Parathyroid adenoma (tissue), 2 donors: ENCODE data around the gene IL21R.

Experiments
- H2AFZ ChIP-seq: fragments of 300-600 bp; sonication (generic); one replicate; pipeline ENCODE4 v1.7.0; 2017; ENCODE audit warnings: antibody characterized with exemption, mild to moderate bottlenecking
- H3K27ac ChIP-seq: fragments of 300-600 bp; sonication (generic); one replicate; pipeline ENCODE4 v1.7.0; 2017
- H3K27me3 ChIP-seq: fragments of 300-600 bp; sonication (generic); one replicate; pipeline ENCODE4 v1.7.0; 2017; ENCODE audit warnings: low read length; ENCODE audit not compliant: control insufficient read depth, insufficient read depth
- H3K36me3 ChIP-seq: fragments of 300-600 bp; sonication (generic); one replicate; pipeline ENCODE4 v1.7.0; 2017; ENCODE audit warnings: low read length; ENCODE audit not compliant: control insufficient read depth, insufficient read depth
- H3K4me1 ChIP-seq: fragments of 300-600 bp; sonication (generic); one replicate; pipeline ENCODE4 v1.7.0; 2017; ENCODE audit warnings: control low read depth
- H3K4me2 ChIP-seq: fragments of 300-600 bp; sonication (generic); one replicate; pipeline ENCODE4 v1.7.0; 2017; ENCODE audit warnings: low read length
- H3K4me3 ChIP-seq: fragments of 300-600 bp; sonication (generic); one replicate; pipeline ENCODE4 v1.7.0; 2017; ENCODE audit warnings: low read depth, low read length
- H3K79me2 ChIP-seq: fragments of 300-600 bp; sonication (generic); one replicate; pipeline ENCODE4 v1.7.0; 2017; ENCODE audit warnings: control low read depth
- H3K9ac ChIP-seq: fragments of 300-600 bp; sonication (generic); one replicate; pipeline ENCODE4 v1.7.0; 2017; ENCODE audit warnings: mild to moderate bottlenecking
- H3K9me3 ChIP-seq: fragments of 300-600 bp; sonication (generic); one replicate; pipeline ENCODE4 v1.7.0; 2017; ENCODE audit warnings: low read length; ENCODE audit not compliant: control insufficient read depth
- TF ChIP-seq, protein P1 (sequence below): fragments of 300-600 bp; sonication (generic); IDR thresholded peaks from one replicate; pipeline ENCODE4 v1.7.0; 2017; ENCODE audit warnings: antibody characterized with exemption, mild to moderate bottlenecking
- donor health status: primary hyperparathyroidism.

The IL21R gene

DNA sequence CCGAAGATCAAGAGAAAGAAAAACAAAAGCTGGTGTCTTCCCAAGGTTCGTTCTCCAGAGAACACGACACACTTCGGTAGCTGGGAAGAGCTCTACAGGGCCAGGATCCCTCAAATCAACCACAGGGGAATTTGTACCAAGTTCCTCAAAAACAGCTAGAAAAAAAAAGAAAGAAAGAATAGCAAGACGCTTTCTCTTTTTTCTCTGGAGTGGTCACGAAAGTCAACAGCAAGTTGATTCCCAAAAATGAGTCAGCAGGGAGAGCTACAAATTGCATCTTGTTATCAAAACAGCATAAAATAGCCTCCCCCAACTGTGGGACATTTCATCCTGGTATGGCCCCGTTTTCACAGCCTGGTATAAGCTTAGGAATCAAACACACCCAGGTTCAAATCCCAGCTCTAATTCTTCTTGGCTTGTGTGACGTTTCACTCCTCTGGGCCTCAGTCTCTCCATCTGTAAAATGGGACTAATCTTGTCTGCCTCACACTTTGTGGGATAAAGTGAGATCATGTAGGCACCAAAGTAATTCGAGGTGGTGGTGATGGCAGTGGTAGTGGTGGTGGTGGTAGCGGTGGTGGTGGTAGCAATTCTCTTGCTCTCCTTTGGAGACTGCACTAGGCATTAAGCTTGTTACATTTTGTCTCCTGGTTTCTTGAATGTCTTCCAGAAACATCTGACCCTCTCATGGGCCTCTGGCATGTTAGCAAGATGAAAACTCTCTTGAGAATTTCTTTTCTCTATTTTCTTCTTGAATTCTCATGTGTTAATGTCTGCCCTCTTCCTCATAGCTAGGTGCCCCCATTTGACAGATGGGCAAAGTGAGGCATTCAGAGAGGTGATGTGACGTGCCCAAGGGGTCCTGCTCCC is 988 bp upstream of the IL21R start:
- Histone ChIP-seq H2AFZ (peak overlapping the region; percentile 51), H3K27me3 (no peaks in the 10 kb centered on the region), H3K79me2 (no peaks in the 10 kb centered on the region), H3K4me3 (no peak overlapping the region), H3K9me3 (no peaks in the 10 kb centered on the region), H3K27ac (no peak overlapping the region), H3K9ac (no peak overlapping the region), H3K4me2 (no peak overlapping the region), H3K4me1 (no peaks in the 10 kb centered on the region), H3K36me3 (no peaks in the 10 kb centered on the region)
- TF ChIP-seq, protein P1, sequence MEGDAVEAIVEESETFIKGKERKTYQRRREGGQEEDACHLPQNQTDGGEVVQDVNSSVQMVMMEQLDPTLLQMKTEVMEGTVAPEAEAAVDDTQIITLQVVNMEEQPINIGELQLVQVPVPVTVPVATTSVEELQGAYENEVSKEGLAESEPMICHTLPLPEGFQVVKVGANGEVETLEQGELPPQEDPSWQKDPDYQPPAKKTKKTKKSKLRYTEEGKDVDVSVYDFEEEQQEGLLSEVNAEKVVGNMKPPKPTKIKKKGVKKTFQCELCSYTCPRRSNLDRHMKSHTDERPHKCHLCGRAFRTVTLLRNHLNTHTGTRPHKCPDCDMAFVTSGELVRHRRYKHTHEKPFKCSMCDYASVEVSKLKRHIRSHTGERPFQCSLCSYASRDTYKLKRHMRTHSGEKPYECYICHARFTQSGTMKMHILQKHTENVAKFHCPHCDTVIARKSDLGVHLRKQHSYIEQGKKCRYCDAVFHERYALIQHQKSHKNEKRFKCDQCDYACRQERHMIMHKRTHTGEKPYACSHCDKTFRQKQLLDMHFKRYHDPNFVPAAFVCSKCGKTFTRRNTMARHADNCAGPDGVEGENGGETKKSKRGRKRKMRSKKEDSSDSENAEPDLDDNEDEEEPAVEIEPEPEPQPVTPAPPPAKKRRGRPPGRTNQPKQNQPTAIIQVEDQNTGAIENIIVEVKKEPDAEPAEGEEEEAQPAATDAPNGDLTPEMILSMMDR = no peak

DNA sequence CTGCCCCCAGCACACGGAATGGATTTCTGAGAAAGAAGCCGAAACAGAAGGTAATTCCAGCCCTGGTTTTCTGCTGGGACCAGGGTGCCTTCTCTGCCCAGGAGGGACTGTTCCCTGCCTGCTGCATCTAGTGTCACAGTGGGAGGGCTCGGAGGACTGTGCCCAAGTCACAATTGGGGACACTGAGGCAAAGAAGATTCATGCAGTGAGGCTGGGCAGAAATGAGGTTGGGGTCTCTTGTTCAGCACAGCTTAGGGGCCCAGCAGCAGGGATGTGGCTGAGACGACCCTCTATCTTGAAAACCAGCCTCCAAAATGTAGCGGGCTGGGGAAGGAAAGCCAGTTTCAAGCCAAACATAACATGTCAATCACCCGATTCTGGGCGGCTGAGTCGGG is 592 bp downstream of the IL21R start:
- Histone ChIP-seq H3K4me2 (no peak overlapping the region), H3K9me3 (no peaks in the 10 kb centered on the region), H3K27me3 (no peaks in the 10 kb centered on the region), H3K79me2 (no peaks in the 10 kb centered on the region), H3K4me3 (no peak overlapping the region), H3K9ac (no peak overlapping the region), H3K27ac (no peak overlapping the region), H3K4me1 (no peaks in the 10 kb centered on the region), H3K36me3 (no peaks in the 10 kb centered on the region), H2AFZ (no peak overlapping the region)
- TF ChIP-seq, protein P1 = no peak

DNA sequence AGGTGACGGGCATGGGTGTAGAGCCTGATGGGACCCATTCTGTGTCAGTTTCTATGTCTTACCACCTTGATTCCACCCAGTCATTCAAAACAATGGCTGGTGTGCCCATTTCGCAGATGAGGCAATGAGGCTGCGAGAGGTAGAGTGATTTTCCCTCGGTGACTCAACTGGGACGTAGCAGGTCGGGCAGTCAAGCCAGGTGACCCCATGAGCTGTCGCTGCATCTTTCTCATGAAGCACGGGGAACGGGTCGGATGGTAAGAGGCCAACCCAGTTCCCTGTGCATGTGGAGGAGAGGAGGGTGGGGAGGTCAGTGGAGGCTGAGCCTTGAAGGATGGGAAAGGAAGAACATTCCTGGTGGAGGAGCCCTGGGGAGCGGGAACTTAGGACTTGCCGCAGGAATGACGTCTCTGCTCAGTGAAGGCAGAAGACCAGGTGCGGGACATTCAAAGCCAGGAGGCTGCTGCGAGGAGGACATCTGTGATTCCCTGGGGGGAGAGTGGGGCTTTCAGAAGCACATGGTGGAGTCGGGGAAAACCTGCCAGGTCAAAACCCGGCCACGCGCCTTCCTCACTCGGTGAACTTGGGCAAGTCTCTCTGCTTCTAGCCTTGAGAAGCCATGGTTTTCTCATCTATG is 1.1 kb downstream of the IL21R start:
- Histone ChIP-seq H3K4me2 (no peak overlapping the region), H3K36me3 (no peaks in the 10 kb centered on the region), H3K4me3 (no peak overlapping the region), H3K27ac (no peak overlapping the region), H3K4me1 (no peaks in the 10 kb centered on the region), H3K9me3 (no peaks in the 10 kb centered on the region), H2AFZ (no peak overlapping the region), H3K79me2 (no peaks in the 10 kb centered on the region), H3K27me3 (no peaks in the 10 kb centered on the region), H3K9ac (no peak overlapping the region)
- TF ChIP-seq, protein P1 = no peak

DNA sequence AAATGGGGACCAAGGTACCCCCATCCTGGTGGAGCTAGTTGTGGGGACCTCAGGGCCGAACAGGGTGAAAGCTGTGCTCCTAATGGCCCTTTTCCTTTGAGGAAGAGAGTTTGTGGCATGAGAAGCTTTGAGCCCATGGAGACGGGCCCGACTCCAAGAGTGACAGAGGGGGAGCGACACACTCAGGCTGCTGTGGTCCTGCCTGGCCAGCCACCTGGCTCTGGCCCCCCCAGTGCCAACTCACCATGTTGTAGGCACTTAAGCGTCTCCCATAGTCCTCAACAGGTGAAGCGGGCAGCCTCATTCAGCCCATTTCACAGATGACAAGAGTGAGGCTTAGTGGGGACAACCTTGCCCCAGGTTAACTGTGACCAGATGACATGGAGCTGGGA is 1.6 kb downstream of the IL21R start:
- no peaks in the 10 kb centered on the region for H3K79me2 ChIP-seq
- no peaks in the 10 kb centered on the region for H3K27me3 ChIP-seq
- TF ChIP-seq, protein P1 = no peak
- no peak overlapping the region for H3K4me2 ChIP-seq
- no peak overlapping the region for H3K27ac ChIP-seq
- H3K9me3 ChIP-seq = no peaks in the 10 kb centered on the region
- H3K4me3 ChIP-seq = no peak overlapping the region
- H3K36me3 ChIP-seq = no peaks in the 10 kb centered on the region
- no peak overlapping the region for H2AFZ ChIP-seq
- no peaks in the 10 kb centered on the region for H3K4me1 ChIP-seq
- H3K9ac ChIP-seq = no peak overlapping the region
